Mesodermal cell (in vitro differentiated cells): ENCODE measurements around the gene TSSK6.
A peak's percentile ranks its signal among the peaks of the same experiment; 100 is the strongest.

Source experiments
- H3K27ac ChIP-seq: 2 replicates; pipeline ENCODE4 v1.7.0; 2013; ENCODE audit warnings: mild to moderate bottlenecking, low read depth, low read length, moderate library complexity; ENCODE audit not compliant: severe bottlenecking
- H3K36me3 ChIP-seq: 2 replicates; pipeline ENCODE4 v1.7.1; 2013; ENCODE audit warnings: mild to moderate bottlenecking, low read length, moderate library complexity; ENCODE audit not compliant: control insufficient read depth, insufficient read depth
- H3K4me1 ChIP-seq: one replicate; pipeline ENCODE4 v1.7.1; 2013; ENCODE audit warnings: mild to moderate bottlenecking, low read length; ENCODE audit not compliant: insufficient read depth, control insufficient read depth, poor library complexity, severe bottlenecking
- H3K4me3 ChIP-seq: 2 replicates; pipeline ENCODE4 v1.7.0; 2013; ENCODE audit warnings: low read length, control low read depth, mild to moderate bottlenecking; ENCODE audit not compliant: insufficient read depth, poor library complexity, severe bottlenecking; ENCODE audit errors: extremely low read depth
- H3K9me3 ChIP-seq: 2 replicates; pipeline ENCODE4 v1.7.1; 2013; ENCODE audit warnings: mild to moderate bottlenecking, low read length, moderate library complexity; ENCODE audit not compliant: control insufficient read depth
- WGBS, 2 experiments: methylation state at CpG; one replicate each; pipeline ENCODE4 v1.1.5; 2013; ENCODE audit warnings: missing lambda C conversion rate in 2 of 2; ENCODE audit not compliant: insufficient coverage in 2 of 2; 5-methylcytosine and 5-hydroxymethylcytosine counted together

Gene TSSK6

GRCh38 chr19:19515642-19516519 is 533 bp upstream of the TSSK6 start, which contains the start of gene NDUFA13:
TSS of gene NDUFA13 (plus strand) at chr19:19516225. CDS start at chr19:19516239, 14 bp downstream.
- Histone ChIP-seq H3K36me3 (peaks cover 29% of the 10 kb centered on the region), H3K27ac (peak within 1 kb of the TSS; percentile 75), H3K9me3 (no peaks in the 10 kb centered on the region), H3K4me1 (peaks cover 9% of the 10 kb centered on the region), H3K4me3 (peak within 1 kb of the TSS; percentile 76)
- WGBS, 2 experiments, result 11 to 12% methylated on average over 53 to 59 of the region's 61 CpGs

DNA sequence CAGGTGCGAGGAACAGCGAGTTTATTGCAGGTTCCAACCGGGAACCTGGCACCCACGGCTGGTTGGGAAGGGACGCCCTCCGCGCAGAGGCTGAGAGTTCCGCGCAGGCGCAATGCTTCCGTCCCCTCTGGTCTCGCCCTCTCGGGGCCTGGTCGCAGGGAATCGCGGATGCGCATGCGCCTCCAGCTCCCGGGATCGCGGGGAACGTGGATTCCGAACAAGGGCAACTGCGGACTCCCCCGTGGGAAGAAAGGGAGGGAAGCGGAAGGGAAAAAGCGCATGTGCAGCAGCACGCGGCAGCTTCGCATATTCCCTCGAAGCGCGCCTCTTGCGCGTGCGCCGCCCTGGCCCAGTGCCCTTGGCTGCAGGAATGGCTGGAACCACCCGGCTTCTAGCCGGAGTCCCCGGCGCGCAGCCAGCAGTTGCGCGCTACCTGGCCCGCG is 1.1 kb downstream of the TSSK6 start:
- Histone ChIP-seq H3K27ac (no peak overlapping the region), H3K4me3 (no peak overlapping the region), H3K9me3 (no peaks in the 10 kb centered on the region), H3K4me1 (peaks cover 9% of the 10 kb centered on the region), H3K36me3 (peaks cover 13% of the 10 kb centered on the region)
- 96 to 98% methylated on average over 44 to 46 of the region's 46 CpGs for WGBS, 2 experiments

- 92 to 99% methylated on average over 14 to 17 of the region's 17 CpGs for WGBS, 2 experiments
- Histone ChIP-seq H3K9me3 (no peaks in the 10 kb centered on the region), H3K4me3 (no peak overlapping the region), H3K36me3 (peaks cover 10% of the 10 kb centered on the region), H3K4me1 (peaks cover 9% of the 10 kb centered on the region), H3K27ac (no peak overlapping the region)
These were observed 1.7 kb downstream of the TSSK6 start for GRCh38 chr19:19513682-19514081.

DNA sequence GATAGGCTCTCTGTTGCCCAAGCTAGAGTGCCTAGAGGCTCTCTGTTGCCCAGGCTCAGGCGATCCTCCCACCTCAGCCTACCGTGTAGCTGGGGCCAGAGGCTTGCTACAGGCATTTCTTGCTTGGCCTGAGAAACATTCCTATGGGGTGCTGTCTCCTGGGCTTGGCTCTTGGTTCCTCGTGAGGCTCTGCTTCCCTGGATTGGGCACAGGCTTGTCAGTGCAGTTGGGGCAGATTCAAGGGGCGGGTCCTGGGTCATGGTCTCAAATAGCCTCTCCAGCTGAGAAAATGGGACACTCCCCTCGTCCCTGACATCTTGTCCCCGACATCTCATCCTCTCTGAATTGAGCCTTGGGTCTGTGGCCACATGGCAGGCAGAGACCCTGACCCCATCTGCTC is 4.9 kb downstream of the TSSK6 start:
- Histone ChIP-seq H3K4me3 (no peak overlapping the region), H3K9me3 (no peaks in the 10 kb centered on the region), H3K27ac (no peak overlapping the region), H3K4me1 (peaks cover 2% of the 10 kb centered on the region), H3K36me3 (peaks cover 31% of the 10 kb centered on the region)
- WGBS, 2 experiments, result 63 to 70% methylated on average over 6 of the region's 6 CpGs

GRCh38 chr19:19508217-19508616 is 7.1 kb downstream of the TSSK6 start:
- Histone ChIP-seq H3K4me1 (no peaks in the 10 kb centered on the region), H3K9me3 (no peaks in the 10 kb centered on the region), H3K36me3 (peaks cover 48% of the 10 kb centered on the region), H3K27ac (no peak overlapping the region), H3K4me3 (no peak overlapping the region)
- WGBS, 2 experiments, result 95 to 97% methylated on average over 6 to 11 of the region's 11 CpGs

GRCh38 chr19:19507354-19507753 is 8.0 kb downstream of the TSSK6 start:
- H3K9me3 ChIP-seq, result no peaks in the 10 kb centered on the region
- 100% methylated on average over 3 to 8 of the region's 8 CpGs for WGBS, 2 experiments
- peaks cover 57% of the 10 kb centered on the region for H3K36me3 ChIP-seq
- no peak overlapping the region for H3K27ac ChIP-seq
- H3K4me3 ChIP-seq, result no peak overlapping the region
- H3K4me1 ChIP-seq, result no peaks in the 10 kb centered on the region

DNA sequence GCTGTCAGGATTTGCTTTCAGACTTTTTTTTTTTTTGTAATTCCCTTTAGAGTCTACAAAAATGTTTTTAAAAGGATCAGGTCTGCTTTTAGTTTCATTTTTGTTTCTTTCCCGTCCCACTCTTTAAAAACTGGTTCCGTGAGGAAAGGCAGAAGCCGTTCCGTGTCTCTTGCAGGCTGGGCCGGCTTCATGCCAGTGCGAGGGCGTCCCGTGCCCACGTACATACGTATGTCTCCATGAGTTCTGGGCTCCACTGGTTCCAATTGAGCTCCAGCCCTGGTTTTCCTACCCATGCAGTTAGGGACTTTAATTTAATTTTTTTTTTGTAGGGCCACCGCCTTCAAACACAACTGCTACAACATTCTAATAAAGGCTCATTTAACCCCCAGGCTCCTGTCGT is 8.8 kb downstream of the TSSK6 start:
- Histone ChIP-seq H3K9me3 (no peaks in the 10 kb centered on the region), H3K36me3 (peaks cover 64% of the 10 kb centered on the region), H3K4me3 (no peak overlapping the region), H3K27ac (no peak overlapping the region), H3K4me1 (no peaks in the 10 kb centered on the region)
- 88 to 95% methylated on average over 10 to 11 of the region's 12 CpGs for WGBS, 2 experiments

GRCh38 chr19:19505669-19506326 is 9.6 kb downstream of the TSSK6 start:
- Histone ChIP-seq H3K9me3 (no peaks in the 10 kb centered on the region), H3K27ac (no peak overlapping the region), H3K4me3 (no peak overlapping the region), H3K36me3 (peaks cover 72% of the 10 kb centered on the region), H3K4me1 (no peaks in the 10 kb centered on the region)
- WGBS, 2 experiments, result 94 to 99% methylated on average over 20 to 22 of the region's 27 CpGs

- Histone ChIP-seq H3K36me3 (peaks cover 80% of the 10 kb centered on the region), H3K4me3 (no peak overlapping the region), H3K4me1 (no peaks in the 10 kb centered on the region), H3K27ac (no peak overlapping the region), H3K9me3 (no peaks in the 10 kb centered on the region)
- 96 to 97% methylated on average over 18 to 20 of the region's 23 CpGs for WGBS, 2 experiments
These were observed 10.3 kb downstream of the TSSK6 start for GRCh38 chr19:19504754-19505668.
